ENCODE results near the gene SUB1.

Gene SUB1

DNA sequence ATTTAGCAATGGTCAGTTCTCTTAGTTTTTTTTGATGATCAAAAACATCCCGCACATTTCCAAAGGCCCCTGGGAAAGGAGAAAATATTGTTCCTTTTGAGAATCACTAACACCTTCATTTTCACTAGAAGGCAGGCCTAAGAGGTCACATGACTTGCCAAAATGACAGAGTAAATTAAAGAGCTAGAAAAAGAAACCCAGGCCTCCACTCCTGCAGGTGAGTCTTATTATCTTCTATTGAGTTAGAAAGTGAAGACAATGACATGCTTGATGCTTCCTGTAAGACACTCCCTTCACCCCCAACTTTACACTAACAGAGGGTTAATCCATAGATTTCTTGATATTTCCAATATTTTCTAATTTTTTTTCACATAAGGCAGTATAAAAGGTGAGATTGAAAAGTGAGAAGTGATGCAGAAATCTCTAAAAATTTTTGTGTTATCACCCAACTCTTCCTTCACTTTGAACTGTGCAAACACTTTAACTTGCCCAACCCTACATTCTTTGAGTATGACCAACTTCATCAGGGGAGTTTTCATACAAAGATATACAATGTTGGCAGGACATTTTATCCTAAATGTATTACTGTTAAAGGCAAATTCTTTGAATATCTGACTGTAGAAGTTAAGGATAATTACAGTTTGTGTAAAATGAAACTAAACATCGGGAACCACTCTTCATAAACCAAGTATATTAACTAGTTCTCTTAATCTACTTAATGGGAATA lies 57.1 kb downstream of the SUB1 start:
- DNase-seq = no peak

DNA sequence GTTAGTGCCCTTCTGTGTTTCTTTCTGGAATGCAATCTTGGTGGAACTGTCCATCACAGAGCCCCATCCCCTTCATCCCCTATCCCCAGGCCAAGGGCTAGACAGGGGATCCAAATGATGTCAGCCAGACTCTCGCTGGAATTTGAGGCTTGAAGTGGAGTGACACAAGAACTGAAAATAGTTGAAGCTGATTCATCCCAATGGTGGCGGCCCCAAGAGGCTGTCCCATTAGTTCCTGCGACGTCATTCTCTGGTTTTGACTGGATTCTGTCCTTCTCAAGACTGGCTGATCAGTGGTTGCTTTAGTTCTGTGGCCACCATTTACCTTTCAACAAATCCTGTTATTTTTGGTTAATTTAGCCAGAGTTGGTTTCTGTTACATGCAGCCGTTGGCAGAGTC lies 59.9 kb downstream of the SUB1 start:
- no peak for DNase-seq

DNA sequence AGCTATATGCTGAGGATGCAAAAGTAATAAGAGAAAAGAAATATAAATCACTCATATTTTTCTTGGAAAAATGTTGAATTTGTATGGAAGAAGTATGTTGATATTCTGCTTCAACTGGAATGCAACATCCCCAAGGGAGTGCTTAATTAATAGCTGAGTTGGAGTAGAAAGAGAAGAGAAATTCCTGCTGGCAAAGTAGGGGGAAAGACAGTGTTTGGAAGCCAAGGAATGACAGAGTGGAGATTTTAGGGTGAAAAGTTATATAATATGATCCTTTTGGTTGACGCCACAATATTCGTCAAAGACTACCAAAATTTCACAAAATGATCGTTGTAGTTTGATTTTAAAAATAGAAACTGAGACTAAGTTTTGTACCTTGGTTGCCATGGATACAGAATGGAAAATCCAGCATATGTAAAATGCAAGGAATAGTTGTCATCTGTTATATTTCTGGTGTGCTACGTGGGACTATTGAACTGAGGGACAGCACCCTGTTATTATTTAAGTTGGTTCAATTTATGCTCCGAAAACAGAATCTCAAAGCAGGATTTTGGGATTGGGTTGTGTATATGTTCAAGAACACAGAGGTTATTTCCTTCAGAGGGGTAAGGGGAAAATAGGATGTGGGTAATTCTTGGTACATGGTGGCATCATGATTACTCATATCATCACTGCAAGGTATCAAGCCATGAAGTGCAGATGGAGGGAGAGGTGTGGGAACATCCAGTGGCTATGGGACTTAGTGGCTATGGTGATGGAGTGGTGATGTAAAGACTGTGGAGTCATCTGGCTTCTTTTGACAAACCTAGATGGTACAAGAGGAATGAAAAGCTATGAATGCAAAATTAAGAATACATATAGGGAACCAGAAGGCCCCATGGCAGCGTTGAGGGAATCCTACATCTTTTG lies 61.0 kb downstream of the SUB1 start:
- no peak for DNase-seq

DNA sequence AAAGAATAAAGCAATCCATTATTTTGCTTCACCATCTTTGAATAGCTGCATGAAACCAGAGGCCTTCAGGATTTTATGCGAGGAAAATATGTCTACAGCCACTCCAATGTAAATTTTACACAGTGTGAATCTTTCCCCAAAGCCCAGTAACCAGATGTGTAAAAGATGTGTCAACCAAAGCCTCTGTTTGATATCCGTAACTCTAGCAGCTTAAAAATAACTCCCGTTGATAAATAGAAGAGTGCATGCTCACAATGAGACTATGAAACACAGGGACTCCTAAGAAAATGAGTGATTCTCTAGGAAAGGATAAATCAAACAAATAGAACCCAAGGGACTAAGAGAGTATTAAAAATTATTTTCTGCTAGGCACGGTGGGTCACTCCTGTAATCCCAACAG lies 65.7 kb downstream of the SUB1 start:
- DNase-seq = no peak

DNA sequence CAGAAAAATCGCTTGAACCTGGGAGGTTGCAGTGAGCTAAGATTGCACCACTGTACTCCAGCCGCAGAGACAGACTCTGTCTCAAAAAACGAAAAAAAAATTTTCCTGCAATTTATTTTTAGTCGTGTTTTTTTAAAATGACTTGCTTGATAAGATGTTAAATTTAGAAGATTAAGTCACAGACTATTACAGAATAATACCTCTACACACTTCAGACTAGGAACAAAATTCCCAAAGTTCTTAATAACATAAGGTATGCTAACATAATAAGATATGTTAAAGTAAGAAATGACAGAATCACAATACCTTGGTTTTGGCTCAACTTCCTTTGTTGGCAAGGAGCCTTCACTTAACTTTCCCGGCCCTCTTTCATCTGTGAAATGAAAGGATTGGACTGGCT lies 66.3 kb downstream of the SUB1 start:
- no peak for DNase-seq
